NT2/D1 (cell line): ENCODE data around the gene NME8.

Experiments
- DNase-seq: peaks from one replicate; pipeline ENCODE4 v3.0.0-alpha.2; 2011; ENCODE audit warnings: low read depth, low spot score
- H3K27me3 ChIP-seq: 2 replicates; pipeline ENCODE4 v1.6.0; 2011; ENCODE audit warnings: mild to moderate bottlenecking; ENCODE audit not compliant: insufficient read length, insufficient read depth
- H3K36me3 ChIP-seq: 2 replicates; pipeline ENCODE4 v1.6.1; 2011; ENCODE audit warnings: mild to moderate bottlenecking, low read length, mixed read lengths; ENCODE audit not compliant: insufficient read depth, insufficient read length
- H3K4me1 ChIP-seq: 2 replicates; pipeline ENCODE4 v1.5.1; 2011; ENCODE audit not compliant: insufficient read depth, insufficient read length
- H3K4me3 ChIP-seq: 2 replicates; pipeline ENCODE4 v1.5.1; 2011; ENCODE audit warnings: low read depth; ENCODE audit not compliant: insufficient read length
- H3K9ac ChIP-seq: 2 replicates; pipeline ENCODE4 v1.6.0; 2011; ENCODE audit warnings: low read depth; ENCODE audit not compliant: insufficient read length
- H3K9me3 ChIP-seq: 2 replicates; pipeline ENCODE4 v1.5.1; 2011; ENCODE audit warnings: mild to moderate bottlenecking, low read length; ENCODE audit not compliant: insufficient read depth
- SUZ12 ChIP-seq: IDR thresholded peaks from 2 replicates; pipeline ENCODE4 v1.6.1; 2011; ENCODE audit not compliant: insufficient read length, insufficient read depth; ENCODE audit errors: extremely low read depth
- YY1 ChIP-seq: IDR thresholded peaks from 2 replicates; pipeline ENCODE4 v1.6.1; 2011; ENCODE audit not compliant: insufficient read length, insufficient read depth
- ZNF274 ChIP-seq: IDR thresholded peaks from 2 replicates; pipeline ENCODE4 v1.6.1; 2011; ENCODE audit warnings: mild to moderate bottlenecking, low read depth, low read length

The NME8 gene

GRCh38 chr7:37916673-37917660 is 68.6 kb downstream of the NME8 start, which contains the start of gene SFRP4:
TSS of gene SFRP4 (minus strand) at chr7:37916817. CDS start at chr7:37916537, 280 bp downstream.
- peak within 1 kb of the TSS; percentile 62 for H3K4me3 ChIP-seq
- peak within 1 kb of the TSS; percentile 61 for H3K9ac ChIP-seq
- H3K27me3 ChIP-seq: peaks cover 63% of the 10 kb centered on the region
- H3K36me3 ChIP-seq: no peaks in the 10 kb centered on the region
- DNase-seq: peak; percentile 51
- TF ChIP-seq YY1 (no peak), ZNF274 (no peak), SUZ12 (peak; percentile 7)
- peaks cover 5% of the 10 kb centered on the region for H3K4me1 ChIP-seq
- no peaks in the 10 kb centered on the region for H3K9me3 ChIP-seq

DNA sequence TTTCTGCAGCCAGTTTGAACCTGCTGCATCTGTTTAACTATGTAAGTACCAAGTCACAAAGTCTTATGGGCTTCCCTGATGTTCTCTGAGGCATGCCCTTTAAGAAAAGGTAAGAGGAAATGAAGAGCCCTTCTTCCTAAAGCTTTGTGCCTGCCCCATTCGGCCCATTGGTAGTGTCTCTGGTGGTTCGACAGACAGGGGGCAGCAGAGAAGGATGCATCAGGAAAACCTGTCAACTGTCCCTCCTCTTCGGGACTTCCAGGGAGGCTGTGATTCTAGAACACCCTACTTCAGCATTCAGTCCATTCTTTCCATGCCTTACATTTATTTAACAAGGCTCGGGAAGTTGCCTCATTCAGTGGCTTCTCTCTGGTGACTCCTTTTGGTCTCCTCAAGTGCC is 70.1 kb downstream of the NME8 start:
- Histone ChIP-seq H3K4me1 (peaks cover 5% of the 10 kb centered on the region), H3K9ac (no peak overlapping the region), H3K36me3 (peaks cover 6% of the 10 kb centered on the region), H3K27me3 (peaks cover 63% of the 10 kb centered on the region), H3K9me3 (no peaks in the 10 kb centered on the region), H3K4me3 (no peak overlapping the region)
- no peak for DNase-seq
- TF ChIP-seq SUZ12 (no peak), ZNF274 (no peak), YY1 (no peak)

DNA sequence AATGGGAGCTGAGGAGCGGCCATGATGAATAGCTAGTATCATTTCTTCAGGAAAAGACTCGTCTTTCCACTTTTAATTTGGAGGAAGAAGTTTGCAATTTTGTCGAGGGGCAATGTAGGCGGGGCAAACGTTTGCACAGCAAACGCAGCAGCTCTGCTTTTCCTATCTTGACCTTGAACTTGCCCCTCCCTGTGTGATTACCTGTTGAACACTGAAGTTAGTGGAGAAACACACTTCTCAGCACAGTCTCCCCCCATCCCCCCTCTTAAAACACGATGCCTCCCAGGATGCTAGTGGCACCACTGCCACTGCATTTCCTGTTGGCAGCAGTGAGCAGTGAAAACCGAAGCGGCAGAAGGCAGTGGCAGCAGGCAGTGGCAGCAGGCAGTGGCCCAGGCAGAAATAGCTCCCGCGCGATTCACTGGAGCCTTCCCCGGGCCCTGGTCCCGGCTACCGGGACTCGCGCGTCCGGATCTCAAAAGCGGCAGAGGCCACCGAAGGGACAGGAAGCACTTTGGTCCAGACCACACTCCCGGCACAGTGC is 72.0 kb downstream of the NME8 start, which contains the start of gene EPDR1:
EPDR1 (plus strand) TSS at position 336 of the 544 bp plus-strand sequence. CDS start 300 bp downstream, outside the sequence.
- peak; percentile 39 for DNase-seq
- Histone ChIP-seq H3K36me3 (peaks cover 12% of the 10 kb centered on the region), H3K27me3 (peaks cover 51% of the 10 kb centered on the region), H3K9ac (peak within 1 kb of the TSS; percentile 84), H3K4me1 (peaks cover 5% of the 10 kb centered on the region), H3K4me3 (peak within 1 kb of the TSS; percentile 74), H3K9me3 (0 out of 2 replicates have a peak, but pooled peaks cover 5% of the 10 kb centered on the region)
- no peak for TF ChIP-seq YY1
- no peak for TF ChIP-seq ZNF274
- no peak for TF ChIP-seq SUZ12

DNA sequence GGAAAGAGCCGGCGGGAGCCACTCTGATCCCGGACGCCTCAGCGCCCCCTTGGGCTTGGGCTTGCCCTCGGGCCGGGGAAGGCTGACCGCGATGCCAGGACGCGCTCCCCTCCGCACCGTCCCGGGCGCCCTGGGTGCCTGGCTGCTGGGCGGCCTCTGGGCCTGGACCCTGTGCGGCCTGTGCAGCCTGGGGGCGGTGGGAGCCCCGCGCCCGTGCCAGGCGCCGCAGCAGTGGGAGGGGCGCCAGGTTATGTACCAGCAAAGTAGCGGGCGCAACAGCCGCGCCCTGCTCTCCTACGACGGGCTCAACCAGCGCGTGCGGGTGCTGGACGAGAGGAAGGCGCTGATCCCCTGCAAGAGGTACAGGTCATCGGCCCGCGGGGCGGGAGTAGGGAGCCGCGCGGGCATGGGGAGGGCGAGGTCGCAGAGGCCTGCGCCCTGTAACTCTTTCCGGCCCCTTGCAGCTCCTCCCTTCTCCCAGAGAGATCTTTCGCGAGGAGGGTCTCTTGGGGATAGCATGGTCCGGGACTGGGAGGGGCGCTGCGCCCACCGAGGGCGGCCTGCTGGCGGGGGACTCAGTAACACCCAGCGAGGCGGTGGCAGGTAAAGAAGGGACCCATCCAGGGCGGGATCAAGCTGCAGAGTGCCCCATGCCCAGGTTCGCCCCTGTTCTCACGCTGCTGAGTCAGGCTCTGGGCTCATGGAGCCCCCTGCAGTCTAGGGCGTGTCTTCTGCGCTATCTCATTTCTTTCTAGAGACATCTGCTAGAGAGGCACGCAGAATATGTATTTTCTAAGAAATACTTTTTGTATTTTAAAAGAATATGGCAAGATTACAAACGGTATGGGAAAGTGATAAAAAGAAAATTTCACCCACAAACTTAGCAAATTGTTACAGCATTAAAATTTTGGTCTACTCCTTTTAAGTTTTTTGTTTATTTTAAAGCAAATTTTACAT is 72.7 kb downstream of the NME8 start:
- peak overlapping the region; percentile 84 for H3K9ac ChIP-seq
- H3K4me3 ChIP-seq: peak overlapping the region; percentile 74
- peak; percentile 51 for DNase-seq
- H3K36me3 ChIP-seq: peaks cover 12% of the 10 kb centered on the region
- no peak for TF ChIP-seq SUZ12
- no peak for TF ChIP-seq ZNF274
- TF ChIP-seq YY1: no peak
- 0 out of 2 replicates have a peak, but pooled peaks cover 8% of the 10 kb centered on the region for H3K9me3 ChIP-seq
- peaks cover 2% of the 10 kb centered on the region for H3K4me1 ChIP-seq
- peaks cover 43% of the 10 kb centered on the region for H3K27me3 ChIP-seq

GRCh38 chr7:37921876-37922275 is 73.5 kb downstream of the NME8 start:
- DNase-seq: no peak
- 0 out of 2 replicates have a peak, but pooled peaks cover 8% of the 10 kb centered on the region for H3K9me3 ChIP-seq
- H3K36me3 ChIP-seq: peaks cover 12% of the 10 kb centered on the region
- TF ChIP-seq ZNF274: no peak
- peak overlapping the region; percentile 74 for H3K4me3 ChIP-seq
- H3K9ac ChIP-seq: no peak overlapping the region
- no peaks in the 10 kb centered on the region for H3K4me1 ChIP-seq
- H3K27me3 ChIP-seq: peaks cover 36% of the 10 kb centered on the region

DNA sequence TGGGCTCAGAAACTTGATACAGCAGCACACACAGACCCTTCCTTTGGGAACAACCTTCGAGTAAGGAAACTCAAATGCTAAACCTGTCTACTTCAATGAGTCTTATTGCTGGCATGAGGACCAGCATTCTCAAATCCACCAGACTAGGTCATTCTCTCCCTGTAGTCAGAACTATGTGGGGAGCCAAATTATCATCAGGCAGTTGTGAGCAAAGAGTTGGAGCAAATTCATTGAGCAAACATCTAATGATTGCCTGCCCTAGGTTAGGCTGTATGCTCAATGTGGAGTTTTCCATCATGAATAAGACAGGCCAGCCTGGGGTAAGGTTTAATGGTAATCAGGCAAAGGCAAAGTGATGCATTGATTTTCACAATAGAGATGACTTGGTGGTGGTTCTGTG is 75.6 kb downstream of the NME8 start:
- TF ChIP-seq ZNF274 (no peak), SUZ12 (no peak), YY1 (no peak)
- Histone ChIP-seq H3K27me3 (peaks cover 15% of the 10 kb centered on the region), H3K9ac (no peak overlapping the region), H3K4me1 (peaks cover 2% of the 10 kb centered on the region), H3K9me3 (0 out of 2 replicates have a peak, but pooled peaks cover 8% of the 10 kb centered on the region), H3K4me3 (no peak overlapping the region), H3K36me3 (peaks cover 12% of the 10 kb centered on the region)
- no peak for DNase-seq
